GM06990 (cell line): Measurements from ENCODE around the gene KLHL29.

Experiments used
- DNase-seq: peaks from one replicate; pipeline ENCODE4 v3.0.0-alpha.2; 2011; ENCODE audit not compliant: insufficient read length; ENCODE audit errors: extremely low read depth
- H3K27me3 ChIP-seq: replicated peaks from 2 replicates; pipeline ENCODE4 v1.6.0; 2011; ENCODE audit warnings: low read length; ENCODE audit not compliant: control insufficient read depth, insufficient read depth
- H3K36me3 ChIP-seq: 2 replicates; pipeline ENCODE4 v1.5.1; 2011; ENCODE audit warnings: low read length; ENCODE audit not compliant: control insufficient read depth, insufficient read depth
- H3K4me3 ChIP-seq: replicated peaks from 2 replicates; pipeline ENCODE4 v1.5.1; 2011; ENCODE audit warnings: low read depth, mild to moderate bottlenecking, control low read depth, low read length
- TF ChIP-seq, protein P1 (sequence below): IDR thresholded peaks from 2 replicates; pipeline ENCODE4 v1.5.1; 2011; ENCODE audit warnings: low read length, control low read depth, mild to moderate bottlenecking, inconsistent platforms; ENCODE audit not compliant: insufficient read depth, poor library complexity, severe bottlenecking

The KLHL29 gene

DNA sequence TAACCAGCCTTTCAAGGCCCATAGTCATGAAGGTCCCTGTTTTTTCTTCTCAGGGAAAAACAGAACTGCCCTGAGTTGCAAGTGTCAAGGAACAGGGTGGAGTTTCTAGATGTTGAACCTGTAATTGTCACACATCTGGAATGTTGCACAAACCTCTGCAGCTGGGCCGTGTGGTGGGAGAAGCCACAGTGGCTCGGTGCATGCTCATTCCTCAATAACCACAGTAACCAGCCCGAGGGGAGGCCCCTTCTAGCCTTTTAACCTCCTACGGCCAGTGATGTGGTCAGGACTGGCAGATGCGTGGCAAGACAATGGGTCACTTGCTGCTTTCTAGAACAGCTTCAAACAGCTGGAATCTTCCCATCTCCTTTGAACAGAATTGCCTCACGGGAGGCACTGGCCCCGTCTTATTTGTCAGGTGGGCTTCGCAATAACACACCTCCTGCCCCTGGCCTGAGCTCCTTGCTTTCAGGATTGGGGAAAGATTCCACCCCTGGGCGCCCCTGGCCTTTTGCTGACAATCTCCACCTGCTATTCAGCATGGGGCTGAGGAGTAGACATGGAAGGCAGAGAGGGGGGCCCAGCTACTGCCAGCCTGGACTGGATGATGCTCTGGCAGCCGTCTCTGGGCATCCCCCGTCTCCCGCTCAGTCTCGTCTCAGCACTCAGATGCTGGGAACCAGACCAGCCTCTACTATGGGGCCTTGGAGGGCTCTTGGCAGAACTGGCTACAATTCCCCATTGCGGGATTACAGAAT lies 102.9 kb downstream of the KLHL29 start:
- Histone ChIP-seq H3K36me3 (no peaks in the 10 kb centered on the region), H3K4me3 (no peak overlapping the region), H3K27me3 (no peaks in the 10 kb centered on the region)
- DNase-seq, result no peak
- TF ChIP-seq, protein P1, sequence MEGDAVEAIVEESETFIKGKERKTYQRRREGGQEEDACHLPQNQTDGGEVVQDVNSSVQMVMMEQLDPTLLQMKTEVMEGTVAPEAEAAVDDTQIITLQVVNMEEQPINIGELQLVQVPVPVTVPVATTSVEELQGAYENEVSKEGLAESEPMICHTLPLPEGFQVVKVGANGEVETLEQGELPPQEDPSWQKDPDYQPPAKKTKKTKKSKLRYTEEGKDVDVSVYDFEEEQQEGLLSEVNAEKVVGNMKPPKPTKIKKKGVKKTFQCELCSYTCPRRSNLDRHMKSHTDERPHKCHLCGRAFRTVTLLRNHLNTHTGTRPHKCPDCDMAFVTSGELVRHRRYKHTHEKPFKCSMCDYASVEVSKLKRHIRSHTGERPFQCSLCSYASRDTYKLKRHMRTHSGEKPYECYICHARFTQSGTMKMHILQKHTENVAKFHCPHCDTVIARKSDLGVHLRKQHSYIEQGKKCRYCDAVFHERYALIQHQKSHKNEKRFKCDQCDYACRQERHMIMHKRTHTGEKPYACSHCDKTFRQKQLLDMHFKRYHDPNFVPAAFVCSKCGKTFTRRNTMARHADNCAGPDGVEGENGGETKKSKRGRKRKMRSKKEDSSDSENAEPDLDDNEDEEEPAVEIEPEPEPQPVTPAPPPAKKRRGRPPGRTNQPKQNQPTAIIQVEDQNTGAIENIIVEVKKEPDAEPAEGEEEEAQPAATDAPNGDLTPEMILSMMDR, result no peak

DNA sequence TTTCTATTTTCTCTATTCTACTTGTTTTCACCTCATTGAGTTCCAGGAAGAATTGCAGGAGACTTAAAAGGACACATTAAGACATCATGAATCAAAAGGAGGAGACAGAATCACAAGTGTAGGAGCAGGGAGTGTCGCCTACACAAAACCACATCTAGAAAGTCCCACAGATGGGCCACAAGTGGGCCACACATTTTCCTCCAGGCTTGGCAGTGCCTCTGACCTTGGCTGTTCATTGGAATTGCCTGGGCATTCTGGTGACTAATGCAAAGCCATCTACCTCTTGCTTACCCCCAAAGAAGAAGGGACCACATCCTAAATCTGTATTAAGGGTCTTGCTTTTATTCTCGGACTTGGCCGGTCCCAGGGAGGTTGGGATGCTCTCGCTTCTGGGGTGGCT lies 103.6 kb downstream of the KLHL29 start:
- TF ChIP-seq, protein P1, result no peak
- H3K36me3 ChIP-seq, result no peaks in the 10 kb centered on the region
- DNase-seq, result no peak

DNA sequence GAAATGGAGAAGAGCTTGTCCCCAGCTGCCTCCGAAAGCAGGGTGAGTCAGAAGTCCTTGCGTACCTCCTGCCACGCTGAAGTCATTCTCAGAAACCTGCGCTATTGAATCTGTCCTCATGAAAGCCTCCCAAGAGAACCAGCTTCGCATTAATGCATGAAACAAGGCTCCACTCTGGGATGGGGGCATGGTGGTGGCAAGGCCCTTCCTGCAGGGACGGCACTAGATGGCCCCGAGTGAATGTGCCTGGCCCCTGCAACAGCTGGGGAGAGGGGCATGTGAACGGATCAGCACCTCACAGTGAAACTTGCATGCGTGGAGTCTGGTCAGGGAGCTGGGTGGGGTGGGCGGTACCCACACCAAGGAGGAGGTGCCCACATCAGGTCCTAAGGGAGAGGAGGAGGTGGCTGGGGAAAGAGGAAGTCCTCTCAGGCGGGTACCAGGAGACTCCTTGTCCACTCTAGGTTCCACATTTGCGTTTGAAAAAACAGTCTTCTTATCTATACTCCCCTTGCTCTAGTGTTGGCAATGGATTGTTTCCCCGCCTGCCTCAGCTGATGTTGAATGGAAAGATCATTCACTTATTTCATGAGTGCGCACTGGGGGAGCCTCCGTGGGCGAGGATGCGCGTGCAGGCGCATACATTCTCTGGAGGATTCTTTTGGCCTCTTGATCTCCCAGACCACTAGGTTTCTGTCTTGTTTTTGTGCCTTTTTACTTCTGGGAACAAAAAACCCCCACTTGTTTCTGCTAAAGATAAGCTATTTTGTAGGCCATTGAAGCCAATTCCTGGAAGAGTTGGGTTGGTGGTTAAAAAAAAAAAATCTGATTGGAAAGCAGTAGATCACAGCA lies 104.7 kb downstream of the KLHL29 start:
- H3K4me3 ChIP-seq, result no peak overlapping the region
- H3K27me3 ChIP-seq, result no peaks in the 10 kb centered on the region
- H3K36me3 ChIP-seq, result no peaks in the 10 kb centered on the region
- no peak for DNase-seq
- TF ChIP-seq, protein P1, result no peak

More for the DNA sequence above, 103.6 kb downstream of the KLHL29 start:
- no peak overlapping the region for H3K4me3 ChIP-seq
- H3K27me3 ChIP-seq, result no peaks in the 10 kb centered on the region

DNA sequence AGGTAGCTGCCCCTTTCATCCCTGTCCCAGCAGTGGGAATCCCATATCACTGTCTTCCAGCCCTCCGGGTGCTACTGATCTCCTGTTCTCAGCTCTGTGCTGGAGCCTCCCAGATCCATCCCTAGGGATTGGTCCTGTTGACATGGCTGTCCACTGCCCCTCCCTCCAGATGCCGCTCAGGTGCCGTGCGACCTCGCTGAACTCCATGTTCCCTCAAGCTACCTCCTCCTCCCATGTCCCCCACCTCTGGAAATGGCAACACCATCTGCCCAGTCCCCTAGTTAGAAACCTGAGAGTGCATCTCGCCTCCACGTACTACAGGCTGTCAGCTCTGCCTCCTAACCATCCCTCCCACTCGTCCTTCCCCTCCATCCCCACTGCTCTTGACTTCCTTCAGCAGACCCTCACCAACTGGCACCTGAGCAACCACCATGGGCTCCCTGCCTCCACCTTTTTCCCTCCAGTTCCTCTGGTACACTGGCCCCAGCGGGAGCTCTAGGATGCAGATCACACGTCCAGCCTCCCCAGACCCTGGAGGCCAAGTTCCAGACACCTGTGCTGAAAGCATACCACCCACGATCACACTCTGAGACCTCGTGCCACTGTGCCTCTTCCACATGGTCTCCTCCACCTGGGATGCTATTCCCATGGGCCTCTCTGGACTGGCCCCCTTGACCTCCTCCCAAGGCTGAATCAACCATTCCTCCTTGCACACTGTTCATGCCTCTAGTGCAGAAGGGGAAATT lies 106.8 kb downstream of the KLHL29 start:
- TF ChIP-seq, protein P1, result no peak

DNA sequence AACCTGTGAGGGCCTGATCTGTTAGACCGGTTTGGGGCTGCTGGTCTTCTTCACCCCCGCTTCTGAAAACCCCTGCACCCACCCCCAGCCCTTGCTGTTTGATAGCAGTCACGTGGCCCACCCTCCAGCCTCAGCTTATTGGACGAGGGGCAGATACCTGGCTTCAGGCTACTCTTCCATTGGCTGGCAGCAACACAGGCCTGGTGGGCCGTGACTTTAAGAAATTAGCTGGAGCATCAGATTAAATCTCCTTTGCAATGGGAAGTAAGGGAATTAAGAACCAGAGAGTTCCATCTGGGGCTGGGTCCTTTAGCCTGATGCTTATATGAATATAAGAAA lies 107.3 kb downstream of the KLHL29 start:
- H3K4me3 ChIP-seq, result no peak overlapping the region
- no peak for DNase-seq
- TF ChIP-seq, protein P1, result no peak
- no peaks in the 10 kb centered on the region for H3K27me3 ChIP-seq
- H3K36me3 ChIP-seq, result no peaks in the 10 kb centered on the region

More for the DNA sequence above, 106.8 kb downstream of the KLHL29 start:
- Histone ChIP-seq H3K4me3 (no peak overlapping the region), H3K36me3 (no peaks in the 10 kb centered on the region), H3K27me3 (no peaks in the 10 kb centered on the region)
- DNase-seq, result no peak
